Nephron progenitor cell (in vitro differentiated cells): ENCODE results near the gene DAZAP1.
A peak's percentile ranks its signal among the peaks of the same experiment; 100 is the strongest.

Experiments
- DNase-seq: peaks from one replicate; pipeline ENCODE4 v3.0.0; 2021
- H3K27ac Mint-ChIP-seq: 2 replicates; pipeline ENCODE4 v1.8.0; 2021; ENCODE audit warnings: mild to moderate bottlenecking, moderate library complexity, mixed read lengths
- H3K27me3 Mint-ChIP-seq: 2 replicates; pipeline ENCODE4 v1.8.0; 2021; ENCODE audit warnings: mild to moderate bottlenecking, low read depth, mixed read lengths; ENCODE audit not compliant: poor library complexity
- H3K36me3 Mint-ChIP-seq: 2 replicates; pipeline ENCODE4 v1.8.0; 2021; ENCODE audit warnings: low read depth, mixed read lengths
- H3K4me1 Mint-ChIP-seq: 2 replicates; pipeline ENCODE4 v1.8.0; 2021; ENCODE audit warnings: mixed read lengths
- H3K4me3 Mint-ChIP-seq: 2 replicates; pipeline ENCODE4 v1.8.0; 2021; ENCODE audit warnings: mild to moderate bottlenecking, moderate library complexity, mixed read lengths
- H3K9me3 Mint-ChIP-seq: 2 replicates; pipeline ENCODE4 v1.8.0; 2021; ENCODE audit warnings: mild to moderate bottlenecking, moderate library complexity, mixed read lengths
- CTCF ChIP-seq: fragments of 200-600 bp; sonication (generic); IDR thresholded peaks from 2 replicates; pipeline ENCODE4 v1.5.0; 2021; ENCODE audit warnings: antibody characterized with exemption

DAZAP1 gene

GRCh38 chr19:1366899-1367870 is 40.2 kb upstream of the DAZAP1 start:
- Mint-ChIP-seq H3K27me3 (no peaks in the 10 kb centered on the region), H3K36me3 (peaks cover 64% of the 10 kb centered on the region), H3K4me1 (peaks cover 43% of the 10 kb centered on the region), H3K9me3 (no peaks in the 10 kb centered on the region), H3K27ac (no peak overlapping the region), H3K4me3 (no peak overlapping the region)
- no peak for DNase-seq
- TF ChIP-seq CTCF: no peak

GRCh38 chr19:1369214-1369805 is 38.1 kb upstream of the DAZAP1 start:
- Mint-ChIP-seq H3K4me3 (no peak overlapping the region), H3K9me3 (no peaks in the 10 kb centered on the region), H3K36me3 (peaks cover 55% of the 10 kb centered on the region), H3K27me3 (no peaks in the 10 kb centered on the region), H3K27ac (peak overlapping the region; percentile 72), H3K4me1 (peaks cover 37% of the 10 kb centered on the region)
- TF ChIP-seq CTCF: no peak
- DNase-seq: no peak

GRCh38 chr19:1370579-1371361 is 36.6 kb upstream of the DAZAP1 start:
- Mint-ChIP-seq H3K4me1 (peaks cover 28% of the 10 kb centered on the region), H3K36me3 (peaks cover 47% of the 10 kb centered on the region), H3K9me3 (no peaks in the 10 kb centered on the region), H3K27me3 (no peaks in the 10 kb centered on the region), H3K4me3 (no peak overlapping the region), H3K27ac (no peak overlapping the region)
- no peak for TF ChIP-seq CTCF
- DNase-seq: peak; percentile 62

DNA sequence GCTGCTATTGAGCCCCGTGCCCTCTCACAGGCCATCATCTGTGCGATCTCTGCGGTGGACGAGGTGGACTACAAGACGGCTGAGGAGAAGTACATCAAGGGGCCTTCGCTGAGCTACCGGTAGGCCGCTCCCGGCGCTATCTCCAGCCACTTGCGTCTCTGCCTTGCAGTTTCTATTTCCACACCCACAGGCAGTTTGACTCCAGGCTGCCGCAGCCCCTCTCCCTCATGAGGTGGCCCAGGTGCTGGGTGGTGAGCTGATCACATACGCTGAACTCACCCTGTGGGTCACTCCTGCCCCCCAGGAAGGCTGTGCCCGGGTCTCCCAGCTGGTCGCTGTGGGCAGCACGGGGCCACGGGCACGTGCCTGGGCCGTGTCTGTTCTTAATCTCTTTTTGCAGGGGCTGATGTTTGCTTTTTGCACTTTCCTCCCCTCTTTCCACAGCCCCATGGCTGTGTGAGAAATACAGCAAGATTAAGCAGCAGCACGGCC is 34.3 kb upstream of the DAZAP1 start:
- TF ChIP-seq CTCF: no peak
- Mint-ChIP-seq H3K4me3 (no peak overlapping the region), H3K36me3 (peaks cover 48% of the 10 kb centered on the region), H3K27me3 (peaks cover 5% of the 10 kb centered on the region), H3K9me3 (no peaks in the 10 kb centered on the region), H3K4me1 (peaks cover 22% of the 10 kb centered on the region), H3K27ac (no peak overlapping the region)
- no peak for DNase-seq

GRCh38 chr19:1373534-1374249 is 33.7 kb upstream of the DAZAP1 start:
- no peak for TF ChIP-seq CTCF
- Mint-ChIP-seq H3K27ac (peak overlapping the region; percentile 60), H3K4me1 (peaks cover 22% of the 10 kb centered on the region), H3K4me3 (no peak overlapping the region), H3K36me3 (peaks cover 51% of the 10 kb centered on the region), H3K9me3 (no peaks in the 10 kb centered on the region), H3K27me3 (peaks cover 5% of the 10 kb centered on the region)
- no peak for DNase-seq
